HEK293T (cell line): ENCODE data around the gene CDCA5.
A peak's percentile ranks its signal among the peaks of the same experiment; 100 is the strongest.

Experiments
- CTCF ChIA-PET: fragments of 350-600 bp; formaldehyde crosslinking; extraction: SDS; loops from one replicate; lab custom pipeline; 2021; ENCODE audit warnings: antibody characterized with exemption, inconsistent platforms; lab: Yijun Ruan, JAX
- POLR2A ChIA-PET: fragments of 350-600 bp; formaldehyde crosslinking; extraction: SDS; loops from one replicate; lab custom pipeline; 2020; ENCODE audit warnings: antibody characterized with exemption, inconsistent platforms; lab: Yijun Ruan, JAX
- DNase-seq: peaks from one replicate; pipeline ENCODE4 v3.0.0; 2012; ENCODE audit warnings: mixed read lengths; ENCODE audit errors: extremely low spot score
- ARNT ChIP-seq: fragments of 450-650 bp; IDR thresholded peaks from 2 replicates; pipeline ENCODE4 v1.6.1; 2017; ENCODE audit warnings: mild to moderate bottlenecking
- BHLHE40 ChIP-seq: fragments of 450-650 bp; IDR thresholded peaks from 2 replicates; pipeline ENCODE4 v1.6.1; 2016; ENCODE audit warnings: mild to moderate bottlenecking, moderate library complexity, borderline replicate concordance
- CTBP1 ChIP-seq: fragments of 450-650 bp; IDR thresholded peaks from 2 replicates; pipeline ENCODE4 v1.6.1; 2016; ENCODE audit warnings: borderline replicate concordance
- ELF4 ChIP-seq: fragments of 450-650 bp; IDR thresholded peaks from 2 replicates; pipeline ENCODE4 v1.6.1; 2017; ENCODE audit warnings: antibody characterized with exemption
- FOXA1 ChIP-seq: fragments of 450-650 bp; IDR thresholded peaks from 2 replicates; pipeline ENCODE4 v1.6.1; 2016; ENCODE audit warnings: mild to moderate bottlenecking
- FOXK2 ChIP-seq: fragments of 450-650 bp; IDR thresholded peaks from 2 replicates; pipeline ENCODE4 v1.6.1; 2016; ENCODE audit warnings: mild to moderate bottlenecking
- FOXM1 ChIP-seq: fragments of 450-650 bp; IDR thresholded peaks from 2 replicates; pipeline ENCODE4 v1.6.1; 2017; ENCODE audit warnings: mild to moderate bottlenecking, borderline replicate concordance
- HDGF ChIP-seq: fragments of 450-650 bp; IDR thresholded peaks from 2 replicates; pipeline ENCODE4 v1.6.1; 2017; ENCODE audit warnings: antibody characterized with exemption, borderline replicate concordance
- L3MBTL2 ChIP-seq: fragments of 450-650 bp; conservative IDR thresholded peaks from 2 replicates; pipeline ENCODE4 v1.6.1; 2016; ENCODE audit warnings: mild to moderate bottlenecking
- LEF1 ChIP-seq: fragments of 450-650 bp; IDR thresholded peaks from 2 replicates; pipeline ENCODE4 v1.6.1; 2017; ENCODE audit warnings: mild to moderate bottlenecking, borderline replicate concordance
- NFRKB ChIP-seq: fragments of 450-650 bp; IDR thresholded peaks from 2 replicates; pipeline ENCODE4 v1.6.1; 2016; ENCODE audit warnings: mild to moderate bottlenecking, moderate library complexity
- PKNOX1 ChIP-seq: fragments of 450-650 bp; IDR thresholded peaks from 2 replicates; pipeline ENCODE4 v1.6.1; 2016
- SP1 ChIP-seq: fragments of 450-650 bp; IDR thresholded peaks from 2 replicates; pipeline ENCODE4 v1.6.1; 2017
- SUZ12 ChIP-seq: fragments of 450-650 bp; IDR thresholded peaks from 2 replicates; pipeline ENCODE4 v1.6.1; 2016; ENCODE audit warnings: mild to moderate bottlenecking
- TARDBP ChIP-seq: fragments of 450-650 bp; IDR thresholded peaks from 2 replicates; pipeline ENCODE4 v1.6.1; 2016
- ZNF384 ChIP-seq: fragments of 450-650 bp; IDR thresholded peaks from 2 replicates; pipeline ENCODE4 v1.6.1; 2016

CDCA5 gene

GRCh38 chr11:65042891-65043290, 40.9 kb downstream of the CDCA5 start:
- DNase-seq, result no peak
- CTCF ChIA-PET, result interaction anchor here (0.8 kb wide), 1 partner anchor 29 kb away, joined by 4 read pairs; the partner anchor contains the start of gene ARL2
- POLR2A ChIA-PET, result no interaction called here
- TF ChIP-seq CTBP1 (no peak), LEF1 (no peak), ELF4 (no peak), NFRKB (no peak), L3MBTL2 (no peak), PKNOX1 (no peak), TARDBP (no peak), FOXK2 (no peak), FOXA1 (no peak), FOXM1 (no peak), ZNF384 (no peak), SUZ12 (no peak), HDGF (no peak)

GRCh38 chr11:65040847-65041622, 42.8 kb downstream of the CDCA5 start, which contains the start of gene SAC3D1:
Gene SAC3D1, plus strand, starts transcription at chr11:65041210. Its CDS starts 83 bp downstream, at chr11:65041293.
- CTCF ChIA-PET, result interaction anchor here (0.6 to 1.6 kb wide), 5 partner anchors 14 to 153 kb away, joined by 3 to 5 read pairs (median 4); partner anchors contain the start of gene SNX15
- TF ChIP-seq TARDBP (no peak), BHLHE40 (no peak), FOXM1 (no peak), FOXK2 (no peak), L3MBTL2 (peak; percentile 48), ARNT (no peak)
- peak; percentile 91 for DNase-seq
- POLR2A ChIA-PET, result interaction anchor here (0.5 to 2.3 kb wide), 19 partner anchors 9 to 231 kb away, joined by 3 to 14 read pairs (median 4); partner anchors contain the start of genes ARL2, FAU, MEN1 and MRPL49

- ChIA-PET POLR2A (interaction anchor here (0.7 to 2.3 kb wide), 19 partner anchors 9 to 237 kb away, joined by 3 to 14 read pairs (median 4); partner anchors contain the start of genes ARL2, FAU, MAP4K2 and MEN1), CTCF (interaction anchor here (0.6 to 1.6 kb wide), 2 partner anchors 124 to 152 kb away, joined by 4 read pairs; no protein-coding TSS in a partner anchor)
- TF ChIP-seq CTBP1 (no peak), ARNT (no peak), LEF1 (no peak), PKNOX1 (no peak), ZNF384 (no peak), SP1 (no peak), L3MBTL2 (no peak), SUZ12 (no peak), BHLHE40 (no peak)
- DNase-seq, result no peak
Measured at GRCh38 chr11:65040520-65040846, 43.4 kb downstream of the CDCA5 start.

GRCh38 chr11:65036931-65037330, 46.9 kb downstream of the CDCA5 start:
- TF ChIP-seq HDGF (no peak), NFRKB (no peak), PKNOX1 (no peak), FOXK2 (no peak), ARNT (no peak)
- CTCF ChIA-PET, result no interaction called here
- POLR2A ChIA-PET, result no interaction called here
- DNase-seq, result no peak

- POLR2A ChIA-PET, result no interaction called here
- CTCF ChIA-PET, result interaction anchor here (0.6 kb wide), 1 partner anchor 12 kb away, joined by 3 read pairs; no protein-coding TSS in a partner anchor
- TF ChIP-seq ARNT, result no peak
- TF ChIP-seq L3MBTL2, result no peak
- no peak for TF ChIP-seq HDGF
- TF ChIP-seq CTBP1, result no peak
- TF ChIP-seq FOXK2, result no peak
- TF ChIP-seq PKNOX1, result no peak
- no peak for TF ChIP-seq SP1
- DNase-seq, result no peak
Measured at GRCh38 chr11:65035579-65035978, 48.3 kb downstream of the CDCA5 start.

- TF ChIP-seq FOXM1 (no peak), NFRKB (no peak), LEF1 (no peak), ARNT (no peak), CTBP1 (no peak)
- POLR2A ChIA-PET, result no interaction called here
- DNase-seq, result no peak
- CTCF ChIA-PET, result no interaction called here
Measured at GRCh38 chr11:65034423-65034822, 49.4 kb downstream of the CDCA5 start.
